Renal pelvis (tissue), 4 donors: ENCODE data around the gene KLHDC3. TPM values are rescaled to one million over a fixed set of nuclear protein-coding genes. Genes with fewer than 3 reads are reported as not detected.

Source experiments
- DNase-seq: peaks from one replicate; pipeline ENCODE4 v3.0.0-alpha.2; 2013
- polyA plus RNA-seq, 3 donors: library from polyadenylated mRNA; unstranded; fragments of 120-200 nt; gene quantifications; one replicate each; pipeline ENCODE4 v1.2.1, GENCODE V29; 2013; ENCODE audit not compliant: insufficient read length in 3 of 3

The KLHDC3 gene
- polyA plus RNA-seq, 3 donors, result 95.6 to 106 (median 106) TPM

DNA sequence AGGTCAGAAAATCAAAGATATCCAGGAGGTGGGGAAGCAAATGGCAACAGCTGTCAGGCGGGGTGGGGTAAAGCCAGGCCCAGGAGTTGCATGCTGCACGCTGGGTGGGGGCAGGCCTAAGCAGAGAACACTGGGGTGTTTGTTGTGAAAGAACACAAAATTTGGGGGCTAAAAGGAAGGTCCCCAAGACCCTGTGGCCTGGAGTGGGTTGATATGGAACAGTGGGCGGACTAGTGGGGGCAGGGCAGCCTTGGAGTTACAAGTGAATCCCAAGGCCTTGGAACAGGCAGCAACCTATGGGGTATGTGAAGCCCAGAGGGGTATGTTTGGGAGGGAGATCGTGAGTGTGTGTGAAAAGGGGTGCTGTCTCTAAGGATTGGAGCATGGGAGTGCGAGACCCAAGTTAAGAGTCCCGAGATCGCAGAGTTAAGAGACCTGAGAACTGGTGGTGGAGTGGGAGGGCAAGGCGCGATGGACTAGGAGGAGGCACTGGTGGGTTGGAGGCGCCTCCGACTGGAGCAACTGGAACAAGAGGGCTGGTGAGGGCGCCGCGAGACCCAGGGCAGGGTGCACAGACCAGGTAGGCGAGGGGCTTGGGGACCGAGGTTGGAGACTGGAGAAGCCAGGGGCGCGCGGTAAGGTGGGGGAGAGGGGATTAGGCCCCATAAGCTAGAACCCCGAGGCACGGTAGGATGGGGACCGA, 38.9 kb downstream of the KLHDC3 start:
- DNase-seq, result no peak

- peak; percentile 94 for DNase-seq
Observed at GRCh38 chr6:43053545-43054205, 39.6 kb downstream of the KLHDC3 start, which contains the start of gene CUL7. Gene CUL7 (minus strand): TSS chr6:43053851. CDS start chr6:43052788, 1,063 bp downstream.

DNA sequence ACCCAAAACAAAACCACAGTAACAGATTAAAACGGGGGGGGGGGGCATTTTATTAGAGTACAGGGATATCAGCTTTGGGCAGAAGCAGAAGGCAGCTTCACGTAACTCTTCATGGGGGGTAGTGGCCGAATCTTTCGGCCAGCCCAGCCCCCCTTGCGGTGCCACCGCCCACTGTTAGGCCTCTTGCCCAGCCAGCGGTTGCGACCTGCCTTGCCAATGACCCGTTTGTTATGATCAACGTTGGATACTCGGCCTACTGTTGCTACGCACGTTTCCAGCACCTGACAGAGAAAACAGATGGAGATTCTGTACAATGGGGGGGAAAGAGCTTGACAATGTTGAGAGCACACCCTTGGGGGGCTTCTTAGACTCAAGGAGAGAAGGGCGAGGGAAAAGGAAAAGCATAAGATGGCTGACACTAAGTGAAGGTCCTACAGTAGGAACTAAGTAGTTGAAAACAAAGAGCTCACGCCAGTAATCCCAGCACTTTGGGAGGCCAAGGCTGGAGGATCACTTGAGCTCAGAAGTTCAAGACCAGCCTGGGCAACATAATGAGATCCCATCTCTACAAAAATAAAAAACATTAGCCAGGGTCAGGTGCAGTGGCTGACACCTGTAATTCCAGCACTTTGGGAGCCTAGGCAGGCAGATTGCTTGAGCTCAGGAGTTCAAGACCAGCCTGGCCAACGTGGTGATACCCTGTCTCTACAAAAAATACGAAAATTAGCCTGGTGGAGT, 40.3 kb downstream of the KLHDC3 start:
- DNase-seq, result no peak

DNA sequence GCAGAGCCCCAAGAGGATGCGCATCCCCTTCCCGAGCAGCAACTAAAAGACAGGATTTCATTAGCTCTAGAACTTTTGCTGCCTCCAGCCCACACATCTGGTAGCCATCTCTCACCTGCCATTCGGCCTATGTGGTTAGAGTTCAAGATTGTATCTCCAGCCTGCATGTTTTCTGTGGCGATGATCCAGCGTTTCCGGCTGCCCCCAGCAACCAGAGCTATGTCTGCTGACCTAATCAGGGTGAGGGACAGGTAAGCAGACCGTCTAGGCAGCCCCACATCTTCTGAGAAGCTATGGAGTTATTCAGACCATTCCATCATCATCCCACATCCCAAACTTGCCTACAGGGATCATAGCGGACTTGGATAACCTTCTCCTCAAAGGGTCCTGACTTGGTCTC, 41.9 kb downstream of the KLHDC3 start:
- DNase-seq, result no peak

- DNase-seq, result no peak
Observed at GRCh38 chr6:43058531-43058930, 44.5 kb downstream of the KLHDC3 start.

GRCh38 chr6:43059168-43060033, 45.4 kb downstream of the KLHDC3 start, which contains the start of the genes KLC4 and MRPL2:
Gene KLC4 (plus strand): TSS chr6:43059631. CDS start chr6:43061336, 1,705 bp downstream.
Gene MRPL2 (minus strand): TSS chr6:43059434. CDS start chr6:43059381, 53 bp downstream.
- peak; percentile 99 for DNase-seq

DNA sequence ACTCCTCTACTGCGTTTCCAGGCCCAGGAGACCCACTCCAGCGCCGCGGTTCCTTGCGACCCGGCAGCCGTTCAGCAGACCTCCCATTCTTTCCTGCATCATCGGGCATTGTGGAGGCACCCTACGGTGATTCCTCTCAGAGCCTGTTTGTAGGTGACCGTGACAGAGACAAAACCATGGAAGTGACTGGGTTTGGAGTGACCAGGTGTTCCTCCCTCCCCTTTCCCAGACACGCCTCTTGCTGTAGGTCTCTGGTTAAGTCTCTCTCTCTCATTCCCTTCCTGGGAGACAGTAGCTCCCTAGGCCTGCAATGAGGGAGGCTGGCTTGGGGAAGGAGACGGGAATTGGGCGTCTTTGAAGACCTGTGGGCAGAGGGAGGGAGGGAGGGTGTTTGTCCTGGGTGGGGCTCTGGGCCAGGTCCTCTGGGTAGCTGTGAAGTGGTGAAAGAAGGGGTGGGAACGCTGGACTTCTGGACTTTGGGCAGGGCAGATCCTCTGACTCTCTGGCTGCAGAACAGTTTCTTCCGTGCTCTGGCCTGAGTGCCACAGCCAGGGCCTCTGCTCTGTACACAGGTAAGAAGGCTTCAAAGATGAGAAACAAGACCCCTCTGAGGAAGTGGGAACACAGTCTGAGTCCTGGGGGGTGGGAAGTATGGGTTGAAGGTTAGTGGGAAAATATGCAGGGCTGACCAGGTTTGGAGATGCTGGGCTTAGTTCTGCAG, 46.1 kb downstream of the KLHDC3 start:
- DNase-seq, result no peak

- DNase-seq, result no peak
Observed at GRCh38 chr6:43060755-43061633, 46.9 kb downstream of the KLHDC3 start.

DNA sequence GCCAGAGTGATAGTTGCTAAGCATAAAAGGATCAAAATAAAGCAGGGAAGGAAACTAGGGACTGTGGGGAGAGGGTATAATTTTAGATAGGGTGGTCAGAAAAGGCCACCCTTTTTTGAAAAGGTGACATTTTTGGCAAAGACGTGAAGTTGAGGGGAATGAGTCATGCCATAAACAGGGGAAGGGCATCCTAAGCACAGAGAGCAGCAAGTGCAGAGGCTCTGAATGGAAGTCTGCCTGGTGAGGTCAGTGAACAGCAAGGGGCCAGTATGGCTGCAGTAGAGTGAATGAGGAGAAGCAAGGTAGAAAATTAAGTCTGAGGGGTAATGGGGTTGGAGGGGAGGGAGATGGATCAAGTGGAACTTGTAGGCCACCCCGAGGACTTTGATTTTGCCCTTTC, 47.8 kb downstream of the KLHDC3 start:
- DNase-seq, result no peak

DNA sequence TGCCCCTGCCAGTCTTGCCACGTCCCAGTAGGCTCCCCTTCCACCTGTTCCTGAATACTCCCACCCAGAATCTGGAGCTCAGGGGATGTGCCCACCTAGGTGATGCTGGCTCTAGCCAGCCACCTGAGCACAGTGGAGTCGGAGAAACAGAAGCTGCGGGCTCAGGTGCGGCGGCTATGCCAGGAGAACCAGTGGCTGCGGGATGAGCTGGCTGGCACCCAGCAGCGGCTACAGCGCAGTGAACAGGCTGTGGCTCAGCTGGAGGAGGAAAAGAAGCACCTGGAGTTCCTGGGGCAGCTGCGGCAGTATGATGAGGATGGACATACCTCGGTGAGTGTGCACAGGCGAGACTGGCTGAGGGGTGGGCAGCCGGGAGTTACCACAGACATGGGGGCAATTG, 48.8 kb downstream of the KLHDC3 start:
- no peak for DNase-seq

- peak; percentile 78 for DNase-seq
Observed at GRCh38 chr6:43070028-43070632, 56.1 kb downstream of the KLHDC3 start.

Other genes starting within 250 kb of the KLHDC3 start
- 10 to 100 TPM; 13.9 to 17.3 (median 15.2) TPM for gene BICRAL, start 232.2 kb upstream of the KLHDC3 start, polyA plus RNA-seq
- 100 to 1,000 TPM in 2 of 3 donors, 10 to 100 TPM in 1; 87.3 to 135 (median 113) TPM for gene RPL7L1, start 134.6 kb upstream of the KLHDC3 start, polyA plus RNA-seq
- gene PTCRA, start 98.2 kb upstream of the KLHDC3 start, polyA plus RNA-seq, result under 1 TPM; 0.23 to 0.48 (median 0.41) TPM
- gene CNPY3, start 84.8 kb upstream of the KLHDC3 start, polyA plus RNA-seq, result 10 to 100 TPM; 59.3 to 68.5 (median 61.7) TPM
- 1 to 10 TPM in 2 of 3 donors, under 1 TPM in 1; 0.57 to 1.9 (median 1.5) TPM for gene GNMT, start 53.5 kb upstream of the KLHDC3 start, polyA plus RNA-seq
- 10 to 100 TPM; 27.8 to 35.3 (median 33.0) TPM for gene PEX6, start 35.1 kb upstream of the KLHDC3 start, polyA plus RNA-seq
- gene PPP2R5D, start 29.7 kb upstream of the KLHDC3 start, polyA plus RNA-seq, result 10 to 100 TPM; 60.6 to 63.9 (median 62.5) TPM
- 100 to 1,000 TPM in 1 of 3 donors, 10 to 100 TPM in 2; 82.2 to 103 (median 85.9) TPM for gene MEA1, start 303 bp upstream of the KLHDC3 start, polyA plus RNA-seq
- gene RRP36, start 7.4 kb downstream of the KLHDC3 start, polyA plus RNA-seq, result 10 to 100 TPM; 54.1 to 59.7 (median 56.8) TPM
- gene CUL7, start 39.6 kb downstream of the KLHDC3 start, polyA plus RNA-seq, result 10 to 100 TPM; 55.9 to 62.2 (median 59.2) TPM
- 10 to 100 TPM; 65.2 to 69.9 (median 69.9) TPM for gene MRPL2, start 45.2 kb downstream of the KLHDC3 start, polyA plus RNA-seq
- gene KLC4, start 45.4 kb downstream of the KLHDC3 start, polyA plus RNA-seq, result 10 to 100 TPM; 58.0 to 82.5 (median 78.5) TPM
- gene PTK7, start 62.1 kb downstream of the KLHDC3 start, polyA plus RNA-seq, result 100 to 1,000 TPM; 229 to 267 (median 251) TPM
- gene SRF, start 157.0 kb downstream of the KLHDC3 start, polyA plus RNA-seq, result 10 to 100 TPM; 29.0 to 34.7 (median 32.5) TPM
- gene CUL9, start 167.9 kb downstream of the KLHDC3 start, polyA plus RNA-seq, result 10 to 100 TPM; 34.3 to 52.2 (median 47.5) TPM
- gene DNPH1, start 215.2 kb downstream of the KLHDC3 start, polyA plus RNA-seq, result 100 to 1,000 TPM in 1 of 3 donors, 10 to 100 TPM in 2; 65.6 to 104 (median 99.8) TPM
- under 1 TPM; 0.36 to 0.47 (median 0.43) TPM for gene TTBK1, start 229.2 kb downstream of the KLHDC3 start, polyA plus RNA-seq